GM19240 (cell line): ENCODE measurements around the gene ADAM19.

Source experiments
- DNase-seq: peaks from one replicate; pipeline ENCODE4 v3.0.0; 2011; ENCODE audit warnings: low spot score; ENCODE audit not compliant: insufficient read length

Gene ADAM19

DNA sequence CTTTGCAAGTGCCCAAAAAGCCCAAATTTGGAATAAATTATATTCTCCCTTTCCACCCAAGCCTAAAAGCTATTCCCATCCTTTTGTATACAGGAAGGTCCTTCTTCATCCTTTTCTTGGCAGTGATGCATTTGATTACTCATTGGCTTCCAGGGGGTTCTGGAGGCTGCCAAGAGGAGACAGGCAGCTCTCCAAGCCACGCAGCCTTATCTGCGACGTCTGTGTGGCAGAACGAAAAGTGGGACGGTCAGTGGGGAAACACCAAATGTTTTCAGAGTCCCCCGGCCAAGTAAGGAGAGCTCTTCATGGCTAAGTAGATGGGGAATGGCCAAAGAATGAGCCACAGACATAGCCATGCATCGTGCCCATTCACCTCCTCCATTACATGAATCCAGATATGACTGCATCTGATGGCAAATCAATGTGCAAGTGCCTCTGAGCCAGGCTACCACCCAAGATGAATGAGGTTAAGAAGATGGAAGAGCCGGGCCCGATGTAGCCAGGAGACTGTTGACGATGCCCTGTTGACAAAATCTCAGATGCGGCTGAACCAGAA is 12.1 kb downstream of the ADAM19 start:
- no peak for DNase-seq

DNA sequence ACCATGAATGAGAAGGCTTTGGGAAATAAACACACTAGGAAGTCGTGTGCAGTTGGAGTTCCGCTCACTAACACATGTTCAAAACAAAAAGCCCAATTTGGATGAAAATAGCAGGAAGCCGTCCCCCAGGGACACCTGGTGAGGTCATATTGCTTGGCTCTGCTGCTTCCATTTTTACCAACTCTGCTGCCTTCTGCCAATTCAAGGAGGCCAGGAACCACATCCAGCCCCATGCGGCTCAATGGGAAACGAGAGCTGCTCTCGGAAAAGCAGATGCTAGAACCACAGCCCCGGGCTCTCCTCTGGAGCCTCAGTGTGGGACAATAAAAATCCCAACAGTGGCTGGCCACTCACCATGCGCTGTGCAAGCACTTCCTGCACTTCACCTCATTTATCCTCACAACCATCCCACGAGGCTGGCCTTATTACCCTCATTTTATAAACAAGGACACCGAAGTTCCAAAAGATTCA is 13.4 kb downstream of the ADAM19 start:
- no peak for DNase-seq

DNA sequence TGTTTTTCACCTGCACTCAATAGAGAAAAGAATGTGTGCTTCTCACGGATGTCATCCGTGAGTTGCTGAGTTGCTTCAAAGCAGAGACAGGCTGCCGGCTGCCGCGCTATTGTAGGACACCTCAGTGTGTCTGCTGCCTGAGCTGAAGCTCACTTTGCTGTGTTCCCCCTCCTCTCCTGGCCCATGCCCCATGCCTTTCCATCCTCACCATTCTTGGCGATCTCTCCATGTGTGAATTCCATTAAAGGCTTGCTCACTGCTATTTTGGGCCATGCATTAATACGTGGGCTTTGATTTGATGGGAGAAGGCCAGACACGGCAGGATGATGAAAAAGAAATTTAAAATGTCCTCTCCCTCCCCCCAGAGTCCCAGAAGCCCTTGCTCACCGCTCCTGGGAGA is 14.5 kb downstream of the ADAM19 start:
- no peak for DNase-seq

DNA sequence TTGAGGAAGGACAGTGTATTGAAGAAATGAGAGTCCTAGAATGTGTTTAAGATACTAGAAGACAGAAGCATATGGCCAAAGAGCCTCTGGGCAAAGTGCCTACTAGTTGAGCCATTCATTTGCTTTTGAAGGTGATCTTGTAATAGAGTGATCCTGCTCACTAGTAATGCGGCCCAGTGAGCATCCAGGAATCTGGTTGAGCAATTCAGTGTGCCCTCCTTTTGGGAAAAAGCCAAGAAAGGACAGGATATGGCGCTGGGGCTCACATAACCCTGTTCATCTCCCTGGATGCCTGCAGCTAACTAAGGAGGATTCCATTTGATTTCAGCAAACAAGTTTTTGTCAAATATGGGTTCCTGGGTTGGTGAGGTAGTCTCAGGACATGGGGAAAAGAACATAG is 16.3 kb downstream of the ADAM19 start:
- no peak for DNase-seq

DNA sequence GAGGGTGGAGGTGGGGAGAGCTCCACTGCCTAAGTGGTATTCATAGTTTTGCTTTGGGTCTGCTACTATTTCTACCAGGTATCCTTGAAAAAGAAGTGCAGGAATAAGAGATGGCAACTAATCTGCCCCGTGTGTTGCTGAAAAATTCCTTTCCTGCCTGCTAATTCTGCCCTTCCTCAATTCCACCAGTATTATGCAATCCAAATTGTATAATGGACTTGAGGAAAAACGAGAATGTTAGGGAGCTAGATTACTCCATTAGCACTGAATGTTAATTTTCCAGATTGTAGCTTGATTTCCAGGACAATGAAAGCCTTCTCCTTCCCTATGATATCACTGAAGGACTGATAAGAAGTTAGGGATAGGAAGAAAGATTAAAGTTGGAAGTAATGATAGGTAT is 16.9 kb downstream of the ADAM19 start:
- no peak for DNase-seq

DNA sequence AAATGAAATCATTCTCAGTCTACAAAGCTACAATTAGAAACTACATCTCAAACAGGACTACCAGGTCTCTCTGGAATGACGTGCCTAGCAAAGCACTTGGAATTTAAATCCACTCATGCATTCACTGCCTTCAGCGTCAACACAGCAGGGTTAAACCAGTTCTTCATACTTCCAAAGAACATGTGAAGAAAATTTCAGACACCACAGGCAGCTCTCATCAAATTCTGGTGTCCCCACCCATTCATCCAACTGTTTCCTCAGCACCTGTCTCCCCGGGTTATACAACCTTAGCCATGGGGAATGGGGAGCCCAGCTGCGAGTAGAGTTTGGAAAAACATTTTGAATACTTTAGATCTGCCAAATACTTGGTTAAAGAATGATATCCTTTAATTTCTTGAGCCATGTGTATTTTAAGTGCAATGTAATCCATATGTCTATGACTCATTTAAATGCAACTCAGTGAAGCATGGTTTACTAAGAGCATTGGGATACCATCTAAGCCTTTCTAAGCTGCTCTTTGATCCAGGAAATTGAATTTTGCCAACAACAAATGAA is 17.5 kb downstream of the ADAM19 start:
- DNase-seq, result no peak

DNA sequence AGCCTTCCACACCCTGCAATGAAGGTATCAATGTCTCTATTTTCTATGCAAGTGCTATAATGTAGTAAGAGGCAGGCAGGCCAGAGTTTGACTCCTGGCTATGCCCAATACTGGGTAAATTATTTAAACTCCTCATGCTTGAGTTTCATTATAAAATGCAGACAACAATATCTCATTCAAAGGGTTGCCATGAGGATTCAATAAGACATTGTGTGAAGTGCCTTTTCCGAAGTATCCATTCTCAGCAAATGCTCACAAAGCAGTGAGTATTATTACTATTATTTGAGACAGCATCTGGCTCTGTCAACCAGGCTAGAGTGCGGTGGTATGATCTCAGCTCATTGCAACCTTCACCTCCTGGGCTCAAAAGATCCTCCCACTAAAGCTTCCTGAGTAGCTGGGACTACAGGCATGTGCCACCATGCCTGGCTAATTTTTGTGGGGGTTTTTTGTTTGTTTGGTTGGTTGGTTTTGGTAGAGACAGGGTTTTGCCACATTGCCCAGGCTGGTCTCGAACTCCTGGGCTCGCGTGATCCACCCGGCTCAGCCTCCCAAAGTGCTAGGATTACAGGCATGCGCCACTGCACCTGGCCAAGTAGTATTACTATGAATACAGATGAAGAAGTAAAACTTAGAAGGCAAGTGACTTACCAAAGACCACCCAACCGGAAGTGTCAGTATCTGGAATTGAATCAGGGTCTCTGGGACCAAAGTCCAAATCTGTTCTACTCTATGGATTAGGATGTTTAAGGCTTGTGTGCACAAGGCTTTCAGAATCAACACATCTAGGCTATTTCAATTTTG is 18.8 kb downstream of the ADAM19 start:
- DNase-seq, result no peak

DNA sequence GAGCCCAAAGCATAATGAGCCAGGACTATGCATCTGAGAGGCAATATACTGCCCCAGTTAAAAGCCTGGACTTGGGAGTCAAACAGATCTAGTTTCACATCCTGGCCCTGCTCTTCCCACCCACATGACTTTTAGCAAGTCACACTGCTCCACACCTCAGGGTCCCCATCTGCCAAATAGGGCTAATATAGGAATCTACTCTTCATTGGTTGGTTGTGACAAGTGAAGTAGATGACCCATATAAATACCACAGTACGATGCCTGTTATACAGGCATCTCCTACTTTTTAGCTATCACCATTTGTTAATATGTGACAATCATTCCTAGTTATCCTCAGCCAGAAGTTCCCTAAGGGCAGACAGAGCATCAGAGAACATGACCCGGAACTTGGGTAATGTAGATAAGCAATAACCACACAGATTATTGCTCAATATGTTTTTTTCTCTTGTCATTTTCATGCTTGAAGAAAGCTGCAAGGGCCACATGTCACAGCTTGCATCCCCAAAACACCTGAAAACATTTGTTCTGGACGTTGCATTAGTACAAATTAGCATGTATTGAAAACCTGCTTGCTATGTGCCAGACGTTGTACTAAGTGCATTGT is 20.4 kb downstream of the ADAM19 start:
- DNase-seq, result no peak

DNA sequence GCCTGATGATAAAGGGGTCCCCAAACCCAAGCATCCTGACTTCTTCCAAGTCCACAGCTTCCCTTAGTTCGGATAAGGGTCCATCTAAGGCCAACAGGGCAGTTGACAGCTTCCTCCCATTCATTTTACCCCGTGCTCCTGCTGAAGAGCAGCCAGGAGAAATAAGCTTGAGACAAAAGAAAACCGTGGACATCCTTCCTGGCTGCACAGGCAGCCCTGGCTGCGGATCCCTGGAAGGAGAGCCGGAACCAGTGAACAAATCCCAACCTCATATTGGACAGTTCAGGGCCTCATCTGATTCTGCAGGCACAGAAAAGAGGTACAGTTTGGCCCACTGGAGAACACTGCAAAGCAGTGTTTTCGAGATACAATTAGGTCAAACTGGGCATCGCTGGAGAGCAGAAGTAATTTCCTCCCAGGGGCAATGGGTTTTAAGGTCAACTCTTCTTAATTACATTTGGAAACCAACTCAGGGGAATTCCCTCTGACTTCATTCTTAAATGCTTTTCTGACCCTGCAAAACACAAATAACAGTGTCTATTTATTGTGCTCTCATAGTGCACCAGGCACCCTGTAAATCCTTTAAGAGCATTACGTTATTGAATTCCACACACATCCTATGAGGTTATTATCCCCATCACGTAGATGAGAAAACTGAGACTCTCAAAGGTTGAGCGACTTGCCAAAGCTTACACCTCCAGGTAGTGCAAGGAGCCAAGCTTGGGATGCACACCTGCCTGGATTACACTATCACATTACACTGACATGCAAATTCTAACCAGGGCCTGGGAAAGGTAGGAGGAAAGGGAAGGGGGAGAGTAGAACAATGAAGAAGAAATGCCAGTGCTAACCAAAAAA is 21.2 kb downstream of the ADAM19 start:
- DNase-seq, result no peak

DNA sequence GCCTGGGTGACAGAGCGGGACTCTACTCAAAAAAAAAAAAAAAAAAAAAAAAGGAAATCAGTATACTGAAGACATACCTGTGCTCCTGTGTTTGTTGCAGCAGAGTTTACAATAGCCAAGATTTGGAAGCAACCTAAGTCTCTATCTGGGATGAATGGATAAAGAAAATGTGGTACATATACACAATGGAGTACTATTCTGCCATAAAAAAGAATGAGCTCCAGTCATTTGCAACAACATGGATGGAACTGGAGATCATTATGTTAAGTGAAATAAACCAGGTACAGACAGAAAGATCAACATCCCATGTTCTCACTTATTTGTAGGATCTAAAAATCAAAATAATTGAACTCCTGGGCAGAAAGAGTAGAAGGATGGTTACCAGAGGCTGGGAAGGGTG is 22.9 kb downstream of the ADAM19 start:
- no peak for DNase-seq

DNA sequence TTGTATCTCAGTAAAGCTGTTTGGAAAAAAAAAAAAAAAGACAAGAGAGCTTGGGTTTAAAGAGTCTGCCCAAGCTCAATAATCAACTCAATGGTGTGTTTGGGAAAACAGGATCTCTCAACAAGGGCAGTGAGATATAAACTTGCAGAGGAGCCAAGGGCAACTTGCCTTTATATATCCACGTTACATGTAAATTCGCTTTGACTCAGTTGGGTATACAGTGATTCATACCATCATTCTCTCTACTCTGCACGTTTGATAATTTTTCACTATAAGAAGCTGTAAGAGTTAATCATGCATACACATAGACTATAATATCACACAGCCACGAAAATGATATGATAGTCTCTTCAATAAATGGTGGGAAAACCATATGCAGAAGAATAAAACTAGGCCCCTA is 24.9 kb downstream of the ADAM19 start:
- DNase-seq, result no peak

DNA sequence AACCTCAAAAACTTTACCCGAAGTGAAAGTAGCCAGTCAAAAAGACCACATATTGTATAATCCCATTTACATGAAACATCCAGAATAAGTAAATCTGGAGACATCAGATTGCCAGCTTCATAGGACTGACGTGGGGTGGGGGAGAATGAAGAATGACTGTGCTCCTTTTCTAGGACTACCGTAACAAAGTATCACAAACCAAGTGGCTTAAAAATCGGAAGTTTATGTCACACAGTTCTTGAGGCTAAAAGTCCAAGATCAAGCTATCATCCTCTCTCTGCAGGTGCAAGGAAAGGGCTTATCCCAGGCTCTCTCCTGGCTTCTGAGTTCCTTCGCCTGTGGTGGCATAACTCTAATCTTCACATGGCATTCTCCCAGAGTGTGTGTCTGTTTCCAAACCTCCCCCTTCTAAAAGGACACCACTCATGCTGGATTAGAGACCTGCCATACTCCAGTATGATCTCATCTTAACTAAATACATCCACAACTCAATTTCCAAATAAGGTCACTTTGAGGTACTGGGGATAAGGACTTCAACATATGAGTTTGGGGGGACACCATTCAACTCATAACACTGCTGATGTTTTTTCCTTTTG is 25.5 kb downstream of the ADAM19 start:
- DNase-seq, result no peak

DNA sequence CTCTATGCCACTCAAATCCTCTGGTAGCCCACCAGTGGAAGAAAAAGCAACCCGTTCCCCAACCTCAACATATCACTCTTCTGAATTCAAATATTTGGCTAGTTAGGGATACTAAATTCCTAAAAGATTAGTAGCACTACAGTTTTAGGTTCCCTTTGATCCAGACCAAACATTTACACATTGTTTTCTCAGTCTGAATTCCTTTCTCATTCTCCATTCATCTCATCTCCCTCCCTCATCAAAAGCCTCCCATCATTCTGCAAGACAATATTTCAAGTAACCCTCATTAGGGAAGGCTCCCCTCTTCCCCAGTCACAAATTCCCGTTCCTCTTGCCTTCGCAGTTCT is 26.3 kb downstream of the ADAM19 start:
- no peak for DNase-seq

DNA sequence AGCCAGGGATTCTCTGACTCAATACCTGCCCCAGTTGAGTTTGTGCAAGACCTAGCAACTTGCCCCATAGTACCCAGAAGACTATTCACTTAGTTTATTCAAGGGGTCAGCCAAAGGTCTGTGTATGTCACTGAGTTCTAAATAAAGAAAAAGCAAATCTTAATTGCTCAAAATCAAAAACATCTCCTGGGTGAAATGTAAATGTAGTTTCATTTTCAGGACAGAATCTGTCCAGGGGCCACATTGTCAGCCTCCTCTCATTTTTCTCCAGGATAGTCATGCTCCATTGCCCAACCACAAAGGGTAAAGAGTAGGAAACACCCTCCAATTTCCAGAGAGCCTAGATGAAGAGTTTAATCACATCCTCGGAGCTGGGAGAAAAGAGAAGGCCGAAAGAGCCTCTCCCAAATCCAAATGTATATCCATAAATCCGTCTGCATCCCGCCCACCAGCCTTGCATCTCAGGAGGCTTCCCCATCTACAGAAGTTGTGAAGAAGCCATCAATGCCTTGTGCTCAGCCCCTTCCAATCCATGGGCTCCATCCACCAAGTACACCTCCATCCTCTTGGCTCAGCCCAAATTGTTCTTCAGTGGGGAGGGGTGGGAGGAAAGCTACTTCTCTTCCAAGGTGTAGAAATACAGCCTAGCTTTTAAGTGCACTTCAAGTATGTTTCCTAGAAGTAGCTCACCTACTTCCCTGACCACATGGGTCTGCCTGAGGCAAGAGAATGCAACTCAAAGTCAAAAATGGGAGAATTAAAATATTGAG is 26.9 kb downstream of the ADAM19 start:
- no peak for DNase-seq

DNA sequence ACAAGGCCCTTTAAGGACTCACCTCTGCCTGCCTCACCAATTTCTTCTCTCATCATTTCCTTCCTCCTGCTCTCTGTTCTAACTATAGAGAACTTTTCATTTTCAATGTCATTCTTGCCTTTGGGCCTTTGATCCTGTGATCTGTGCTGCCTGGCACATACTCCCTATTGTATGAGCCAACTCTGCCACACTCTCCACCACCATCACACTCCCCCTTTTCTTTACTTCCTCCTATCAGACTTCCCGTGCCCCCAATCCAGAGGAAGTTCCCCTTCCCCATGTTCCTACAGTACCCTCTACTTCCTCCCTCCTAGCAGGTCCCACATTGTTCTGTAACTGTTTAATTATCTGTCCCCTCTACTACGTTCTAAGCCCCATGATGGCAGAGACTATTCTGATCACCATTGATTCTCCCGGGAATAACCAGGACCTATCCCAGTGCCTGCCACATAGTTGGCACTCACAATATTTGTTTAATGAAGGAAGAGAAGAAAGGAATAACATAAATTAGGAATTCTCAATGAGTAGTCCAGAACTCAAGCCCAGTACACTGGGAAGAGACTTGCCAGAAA is 27.5 kb downstream of the ADAM19 start:
- DNase-seq, result no peak

DNA sequence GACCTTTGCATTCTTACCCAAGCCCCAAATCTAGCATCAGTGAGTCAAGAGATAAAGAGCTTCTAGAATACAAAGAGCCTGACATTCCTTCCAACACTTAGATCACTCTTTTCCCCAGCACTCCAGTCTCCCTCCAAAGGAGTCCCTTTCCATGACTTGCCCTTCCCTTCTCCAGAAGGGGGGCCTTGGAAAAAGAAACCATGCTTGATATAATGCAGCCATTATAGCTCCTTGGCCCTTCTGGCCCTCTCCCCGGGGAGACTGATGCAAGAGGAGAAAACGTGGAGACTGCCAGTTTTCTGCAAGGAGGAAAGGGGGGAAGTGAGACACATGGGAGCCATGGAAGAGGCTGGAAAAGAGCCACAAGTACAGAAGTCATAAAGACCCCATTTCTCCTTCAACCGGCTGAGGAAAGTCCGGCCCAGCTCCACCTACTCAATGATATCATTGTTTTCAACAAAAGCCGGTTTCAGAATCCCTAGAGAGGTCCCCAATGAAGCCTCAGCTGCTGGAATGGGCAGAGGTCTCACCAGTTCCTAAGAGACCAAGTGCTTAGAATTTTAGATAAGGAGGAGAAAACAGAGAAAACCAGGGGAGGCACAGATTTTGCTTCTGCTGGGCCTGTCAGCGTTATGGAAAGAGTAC is 29.0 kb downstream of the ADAM19 start:
- DNase-seq, result no peak

DNA sequence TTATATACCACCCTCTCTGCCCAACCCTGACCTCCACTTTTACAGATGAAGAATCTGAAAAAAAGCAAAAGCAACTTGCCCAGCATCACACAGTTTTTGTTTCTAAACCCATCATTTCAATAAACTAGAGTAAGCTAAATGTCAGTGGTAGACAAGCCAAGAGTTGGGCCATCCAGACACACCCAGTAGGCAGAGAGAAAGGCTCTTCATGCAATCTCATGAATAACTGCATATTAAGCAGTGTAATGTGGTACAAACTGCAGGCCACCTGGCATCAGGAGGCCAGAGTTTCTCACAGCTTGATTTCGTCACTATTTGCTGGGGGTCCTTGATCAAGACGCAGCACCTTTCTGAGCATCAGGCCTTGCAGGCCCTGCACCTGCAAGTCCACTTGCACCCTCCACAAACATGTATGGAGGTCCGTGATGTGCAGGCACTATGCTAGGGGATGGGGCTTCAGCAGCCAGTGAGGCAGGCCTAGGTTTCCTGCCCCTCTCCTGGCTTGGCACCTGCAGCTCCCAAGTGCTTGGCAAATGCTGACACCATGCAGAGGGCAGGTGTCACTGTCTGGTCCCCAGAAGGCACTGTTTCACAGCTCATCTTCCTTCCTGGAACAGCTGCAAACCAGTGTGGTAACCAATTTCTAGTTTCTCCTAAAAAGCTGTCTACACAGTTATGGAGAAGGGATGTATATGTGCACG is 29.8 kb downstream of the ADAM19 start:
- DNase-seq, result no peak

DNA sequence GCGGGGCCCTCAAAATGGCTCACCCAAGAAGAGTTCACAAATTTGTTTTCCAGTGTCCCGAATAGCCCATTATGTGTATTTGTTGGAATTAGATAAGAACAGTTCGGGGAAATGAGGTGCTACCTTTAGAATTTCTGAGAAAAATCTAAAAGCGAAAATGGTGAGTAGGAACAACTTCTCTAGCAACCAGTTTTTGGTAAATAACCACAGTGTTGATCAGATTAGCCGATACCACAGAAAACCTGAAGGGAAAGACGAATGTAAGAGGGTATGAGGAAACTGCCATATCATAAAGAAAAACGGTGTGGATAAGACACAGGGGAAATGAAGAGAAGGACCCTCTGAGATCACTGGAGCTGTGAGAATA is 31.0 kb downstream of the ADAM19 start:
- no peak for DNase-seq
